H1 (cell line): Measurements from ENCODE around the gene AP4M1.

ENCODE experiments used
- CBX5 ChIP-seq: fragments of 300-800, 300-1000 bp; sonication (generic); IDR thresholded peaks from 2 replicates; pipeline ENCODE4 v1.7.1; 2016; ENCODE audit warnings: antibody characterized with exemption, low read length, low read depth
- CREB1 ChIP-seq: IDR thresholded peaks from 2 replicates; pipeline ENCODE4 v1.6.1; 2012; ENCODE audit warnings: inconsistent platforms
- HDAC6 ChIP-seq: IDR thresholded peaks from one replicate; pipeline ENCODE4 v1.7.1; 2012; ENCODE audit warnings: low read depth, mild to moderate bottlenecking, inconsistent platforms, low read length, moderate library complexity
- NRF1 ChIP-seq: IDR thresholded peaks from 2 replicates; pipeline ENCODE4 v1.6.1; 2011; ENCODE audit warnings: mild to moderate bottlenecking, low read depth, low read length, improper control_type of control experiment
- PHF8 ChIP-seq: fragments of 200-600 bp; sonication (generic); conservative IDR thresholded peaks from 2 replicates; pipeline ENCODE4 v1.7.1; 2012; ENCODE audit warnings: low read depth, mild to moderate bottlenecking, inconsistent platforms, low read length, moderate library complexity
- POLR2A ChIP-seq, 2 experiments: IDR thresholded peaks; 1 replicate in 1 of 2; 2 replicates in 1 of 2; pipeline ENCODE4 v1.6.1; 2011; ENCODE audit warnings: low read depth in 2 of 2, low read length in 2 of 2, mild to moderate bottlenecking in 2 of 2; ENCODE audit errors: control extremely low read depth in 1 of 2
- POLR2AphosphoS5 ChIP-seq: IDR thresholded peaks from 2 replicates; pipeline ENCODE4 v1.6.1; 2011; ENCODE audit warnings: low read depth, low read length
- SRF ChIP-seq: IDR thresholded peaks from 2 replicates; pipeline ENCODE4 v1.6.1; 2011; ENCODE audit warnings: mild to moderate bottlenecking, low read depth, low read length, moderate library complexity
- SUZ12 ChIP-seq: fragments of 200-600 bp; sonication (generic); IDR thresholded peaks from 2 replicates; pipeline ENCODE4 v1.6.1; 2012; ENCODE audit warnings: mild to moderate bottlenecking, inconsistent platforms, low read length, moderate library complexity, mixed read lengths
- YY1 ChIP-seq: IDR thresholded peaks from 2 replicates; pipeline ENCODE4 v1.6.1; 2011; ENCODE audit warnings: low read depth, mild to moderate bottlenecking, low read length
- ZNF274 ChIP-seq: IDR thresholded peaks from 2 replicates; pipeline ENCODE4 v1.7.0; 2012; ENCODE audit warnings: low read length, borderline replicate concordance; ENCODE audit errors: extremely low read depth
- TF ChIP-seq, protein P1 (sequence below): IDR thresholded peaks from 2 replicates; pipeline ENCODE4 v1.6.1; 2012; ENCODE audit warnings: low read length, inconsistent platforms
- TF ChIP-seq, protein P2 (sequence below), 3 experiments: IDR thresholded peaks; 1 replicate in 2 of 3; 2 replicates in 1 of 3; pipeline versions ENCODE4 v1.5.1 to v1.6.1; 2011; ENCODE audit warnings: low read length in 3 of 3, mild to moderate bottlenecking in 3 of 3, inconsistent platforms in 2 of 3, low read depth in 1 of 3, moderate library complexity in 1 of 3; ENCODE audit not compliant: insufficient read depth in 1 of 3; ENCODE audit errors: control extremely low read depth in 1 of 3
- TF ChIP-seq, protein P3 (sequence below): IDR thresholded peaks from 2 replicates; pipeline ENCODE4 v1.6.1; 2011; ENCODE audit warnings: low read length, improper control_type of control experiment

DNA sequence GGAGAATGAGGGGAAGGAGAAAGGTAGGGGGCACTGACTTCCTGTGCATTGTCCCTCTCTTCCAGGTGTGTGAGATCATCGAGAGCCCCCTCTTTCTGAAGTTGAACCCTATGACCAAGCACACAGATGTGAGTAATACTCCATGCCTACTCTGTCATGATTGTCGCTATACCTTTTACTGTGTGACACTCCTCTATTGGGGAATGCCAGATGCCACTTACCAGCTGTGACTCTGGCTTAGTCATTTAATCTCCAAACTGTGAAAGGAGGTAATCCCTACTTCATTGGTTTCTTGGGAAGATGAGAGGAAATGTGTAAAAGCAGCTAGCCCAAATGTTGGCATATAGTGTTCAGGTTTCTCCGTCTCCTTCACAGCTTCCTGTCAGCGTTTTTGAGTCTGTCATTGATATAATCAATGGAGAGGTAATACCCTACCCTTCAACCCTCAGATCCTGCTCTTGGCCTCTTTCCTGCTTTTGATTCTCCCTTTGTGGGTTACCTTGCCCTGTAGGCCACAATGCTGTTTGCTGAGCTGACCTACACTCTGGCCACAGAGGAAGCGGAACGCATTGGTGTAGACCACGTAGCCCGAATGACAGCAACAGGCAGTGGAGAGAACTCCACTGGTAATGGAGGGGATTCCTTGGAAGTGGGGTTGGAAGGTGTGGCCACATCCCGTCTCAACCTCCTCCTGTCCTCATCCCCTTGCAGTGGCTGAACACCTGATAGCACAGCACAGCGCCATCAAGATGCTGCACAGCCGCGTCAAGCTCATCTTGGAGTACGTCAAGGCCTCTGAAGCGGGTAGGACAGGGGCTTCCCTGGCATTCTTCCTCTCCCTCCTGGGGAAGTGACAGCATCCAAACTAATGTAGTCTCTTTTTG lies 10.7 kb upstream of the AP4M1 start:
- TF ChIP-seq, protein P1, sequence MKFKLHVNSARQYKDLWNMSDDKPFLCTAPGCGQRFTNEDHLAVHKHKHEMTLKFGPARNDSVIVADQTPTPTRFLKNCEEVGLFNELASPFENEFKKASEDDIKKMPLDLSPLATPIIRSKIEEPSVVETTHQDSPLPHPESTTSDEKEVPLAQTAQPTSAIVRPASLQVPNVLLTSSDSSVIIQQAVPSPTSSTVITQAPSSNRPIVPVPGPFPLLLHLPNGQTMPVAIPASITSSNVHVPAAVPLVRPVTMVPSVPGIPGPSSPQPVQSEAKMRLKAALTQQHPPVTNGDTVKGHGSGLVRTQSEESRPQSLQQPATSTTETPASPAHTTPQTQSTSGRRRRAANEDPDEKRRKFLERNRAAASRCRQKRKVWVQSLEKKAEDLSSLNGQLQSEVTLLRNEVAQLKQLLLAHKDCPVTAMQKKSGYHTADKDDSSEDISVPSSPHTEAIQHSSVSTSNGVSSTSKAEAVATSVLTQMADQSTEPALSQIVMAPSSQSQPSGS: no peak
- TF ChIP-seq, protein P2, sequence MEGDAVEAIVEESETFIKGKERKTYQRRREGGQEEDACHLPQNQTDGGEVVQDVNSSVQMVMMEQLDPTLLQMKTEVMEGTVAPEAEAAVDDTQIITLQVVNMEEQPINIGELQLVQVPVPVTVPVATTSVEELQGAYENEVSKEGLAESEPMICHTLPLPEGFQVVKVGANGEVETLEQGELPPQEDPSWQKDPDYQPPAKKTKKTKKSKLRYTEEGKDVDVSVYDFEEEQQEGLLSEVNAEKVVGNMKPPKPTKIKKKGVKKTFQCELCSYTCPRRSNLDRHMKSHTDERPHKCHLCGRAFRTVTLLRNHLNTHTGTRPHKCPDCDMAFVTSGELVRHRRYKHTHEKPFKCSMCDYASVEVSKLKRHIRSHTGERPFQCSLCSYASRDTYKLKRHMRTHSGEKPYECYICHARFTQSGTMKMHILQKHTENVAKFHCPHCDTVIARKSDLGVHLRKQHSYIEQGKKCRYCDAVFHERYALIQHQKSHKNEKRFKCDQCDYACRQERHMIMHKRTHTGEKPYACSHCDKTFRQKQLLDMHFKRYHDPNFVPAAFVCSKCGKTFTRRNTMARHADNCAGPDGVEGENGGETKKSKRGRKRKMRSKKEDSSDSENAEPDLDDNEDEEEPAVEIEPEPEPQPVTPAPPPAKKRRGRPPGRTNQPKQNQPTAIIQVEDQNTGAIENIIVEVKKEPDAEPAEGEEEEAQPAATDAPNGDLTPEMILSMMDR (IDR thresholded peaks at IDR 0.05; ENCODE audit: control extremely low read depth in 1 of 3, insufficient read depth in 1 of 3, low read depth in 1 of 3, low read length in 3 of 3): no peak
- TF ChIP-seq CBX5 (no peak), POLR2A (IDR thresholded peaks at IDR 0.05; ENCODE audit: control extremely low read depth in 1 of 2, low read depth in 2 of 2, low read length in 2 of 2) (no peak), ZNF274 (no peak), NRF1 (no peak), PHF8 (no peak), SUZ12 (no peak), SRF (no peak), POLR2AphosphoS5 (peak; percentile 7; the same call in 1 of the 2 replicates), YY1 (no peak), HDAC6 (no peak), CREB1 (no peak)
- TF ChIP-seq, protein P3, sequence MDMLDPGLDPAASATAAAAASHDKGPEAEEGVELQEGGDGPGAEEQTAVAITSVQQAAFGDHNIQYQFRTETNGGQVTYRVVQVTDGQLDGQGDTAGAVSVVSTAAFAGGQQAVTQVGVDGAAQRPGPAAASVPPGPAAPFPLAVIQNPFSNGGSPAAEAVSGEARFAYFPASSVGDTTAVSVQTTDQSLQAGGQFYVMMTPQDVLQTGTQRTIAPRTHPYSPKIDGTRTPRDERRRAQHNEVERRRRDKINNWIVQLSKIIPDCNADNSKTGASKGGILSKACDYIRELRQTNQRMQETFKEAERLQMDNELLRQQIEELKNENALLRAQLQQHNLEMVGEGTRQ: no peak
